Stimulated activated naive CD8-positive, alpha-beta T cell treated with anti-CD3 and anti-CD28 coated beads, Interleukin-15, amount 100 ng/mL, for 72 hours (primary cell): ENCODE results near the gene GSE1.
A peak's percentile ranks its signal among the peaks of the same experiment; 100 is the strongest.
"Not testable (repeated sequence)": the region's sequence is repeated elsewhere in the genome, so short reads cannot be mapped to it uniquely, and the experiment has no call there.

ENCODE experiments used
- ATAC-seq: fragments of 150-1000 bp; cut with Tn5 transposase; 2 replicates; pipeline ENCODE4 v1.10.0; 2021; ENCODE audit warnings: mild to moderate bottlenecking, moderate library complexity
- DNase-seq, 2 donors: peaks; one replicate each; pipeline ENCODE4 v3.0.0; 2021 to 2022
- H3K27ac Mint-ChIP-seq, 2 donors: one replicate each; pipeline ENCODE4 v1.8.0; 2022; ENCODE audit warnings: mild to moderate bottlenecking in 2 of 2, mixed read lengths in 2 of 2, moderate library complexity in 2 of 2
- H3K27me3 Mint-ChIP-seq: one replicate; pipeline ENCODE4 v1.8.0; 2022; ENCODE audit warnings: mixed read lengths
- H3K4me1 Mint-ChIP-seq: one replicate; pipeline ENCODE4 v1.8.0; 2022; ENCODE audit warnings: mild to moderate bottlenecking, mixed read lengths
- H3K4me3 Mint-ChIP-seq, 2 donors: one replicate each; pipeline ENCODE4 v1.8.0; 2022; ENCODE audit warnings: mild to moderate bottlenecking in 2 of 2, mixed read lengths in 2 of 2, moderate library complexity in 1 of 2
- H3K9me3 Mint-ChIP-seq, 2 donors: one replicate each; pipeline ENCODE4 v1.8.0; 2022; ENCODE audit warnings: mixed read lengths in 2 of 2

The GSE1 gene

DNA sequence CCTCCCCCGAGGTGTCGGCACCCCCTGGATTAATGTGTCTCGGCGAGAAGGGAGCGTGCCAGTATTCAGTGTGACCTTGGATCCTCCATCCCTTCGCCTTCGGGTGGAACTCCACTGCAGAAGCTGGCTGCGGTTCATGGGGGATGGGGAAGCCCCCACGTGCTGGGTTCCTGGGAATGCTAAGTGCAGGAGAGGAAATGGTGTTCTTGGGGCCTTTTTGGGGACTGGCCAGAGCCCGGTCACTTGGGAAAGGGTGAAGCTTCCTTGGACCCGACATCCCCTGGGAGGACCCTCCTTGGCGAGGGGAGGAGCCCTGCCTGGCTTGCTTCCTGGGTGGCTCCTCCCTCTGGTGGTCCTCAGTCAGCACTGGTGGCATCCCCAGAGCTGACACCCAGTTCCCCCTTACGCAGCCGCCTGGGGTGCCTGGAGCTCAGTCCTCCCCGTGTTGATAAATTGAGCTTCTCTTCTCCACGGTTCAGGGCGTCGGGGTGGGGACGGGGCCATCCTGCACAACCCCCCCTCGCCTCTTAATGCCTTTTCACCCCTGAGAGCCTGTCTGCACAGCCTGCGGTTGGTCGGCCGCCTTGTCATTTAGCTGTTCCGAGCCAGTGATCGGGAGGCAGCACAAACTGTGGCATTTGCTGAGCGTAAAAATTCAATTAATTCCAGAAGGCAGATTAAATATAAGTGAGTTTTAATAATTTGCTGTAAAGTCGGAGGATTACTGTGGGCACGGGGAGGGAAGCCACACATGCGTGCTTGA lies 30.7 kb upstream of the GSE1 start:
- Mint-ChIP-seq H3K4me3 (peak overlapping the region in 1 of 2 donors; percentile 66), H3K27ac (peak overlapping the region; percentile 75 to 94), H3K4me1 (peaks cover 72% of the 10 kb centered on the region), H3K9me3 (no peaks in the 10 kb centered on the region), H3K27me3 (no peaks in the 10 kb centered on the region)
- no peak for DNase-seq
- no peak for ATAC-seq

- ATAC-seq (peak; percentile 85), DNase-seq (peak in 1 of 2 donors; percentile 30)
- peak overlapping the region; percentile 75 to 96 for H3K27ac Mint-ChIP-seq
- peaks cover 66% of the 10 kb centered on the region for H3K4me1 Mint-ChIP-seq
- H3K4me3 Mint-ChIP-seq: peak overlapping the region; percentile 52 to 74
- no peaks in the 10 kb centered on the region for H3K27me3 Mint-ChIP-seq
- H3K9me3 Mint-ChIP-seq: no peaks in the 10 kb centered on the region
Measured at GRCh38 chr16:85583491-85584181, 29.5 kb upstream of the GSE1 start.

DNA sequence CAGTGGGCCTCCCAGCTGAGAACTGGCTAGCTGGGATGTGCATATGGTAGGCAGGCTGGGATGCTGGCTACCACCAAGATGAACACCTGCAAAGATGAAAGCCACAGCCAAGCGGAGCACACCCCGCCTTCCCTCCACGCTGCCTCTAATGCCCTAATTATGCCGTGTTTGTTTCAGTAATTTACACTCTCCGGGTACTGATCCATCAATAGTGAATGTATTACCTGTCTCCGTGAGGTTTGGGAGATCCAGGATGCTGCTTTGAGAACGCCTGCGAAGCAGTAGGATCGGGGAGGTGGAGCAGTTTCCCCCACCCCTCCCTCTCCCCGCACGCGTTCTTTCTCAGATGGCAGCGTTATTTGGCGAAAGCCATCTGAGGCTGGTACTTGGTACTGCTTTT lies 28.9 kb upstream of the GSE1 start:
- H3K4me1 Mint-ChIP-seq: peaks cover 60% of the 10 kb centered on the region
- ATAC-seq (no peak), DNase-seq (no peak)
- H3K4me3 Mint-ChIP-seq: peak overlapping the region in 1 of 2 donors; percentile 52
- no peaks in the 10 kb centered on the region for H3K27me3 Mint-ChIP-seq
- H3K27ac Mint-ChIP-seq: peak overlapping the region; percentile 75 to 96
- H3K9me3 Mint-ChIP-seq: no peaks in the 10 kb centered on the region

DNA sequence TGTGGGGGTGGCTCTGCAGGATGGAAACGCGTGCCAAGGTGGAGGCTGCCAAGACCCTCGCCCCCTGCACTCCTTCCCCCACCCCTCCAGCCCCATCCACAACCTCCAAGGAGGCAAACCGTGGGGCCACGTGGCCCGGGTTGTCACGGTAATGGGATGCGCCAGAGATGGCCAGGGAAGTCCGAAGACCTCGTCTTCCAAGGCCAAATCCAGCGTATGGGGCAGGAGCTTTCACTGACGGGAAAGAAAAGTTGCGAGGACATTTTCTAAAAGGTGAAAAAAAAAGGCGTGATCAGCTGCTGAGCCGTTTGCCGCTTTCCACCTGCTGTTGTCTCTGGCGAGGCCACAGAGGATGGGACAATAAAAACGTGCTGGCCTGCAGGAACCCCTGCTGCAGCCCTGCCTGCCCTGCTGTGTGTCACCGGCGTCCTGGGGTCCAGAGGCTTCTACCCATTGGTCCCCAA lies 28.3 kb upstream of the GSE1 start:
- DNase-seq (no peak), ATAC-seq (no peak)
- Mint-ChIP-seq H3K4me1 (peaks cover 54% of the 10 kb centered on the region), H3K27ac (peak overlapping the region in 1 of 2 donors; percentile 75), H3K27me3 (no peaks in the 10 kb centered on the region), H3K4me3 (no peak overlapping the region), H3K9me3 (no peaks in the 10 kb centered on the region)

GRCh38 chr16:85585711-85586110 lies 27.4 kb upstream of the GSE1 start:
- no peaks in the 10 kb centered on the region for H3K9me3 Mint-ChIP-seq
- ATAC-seq: no peak
- peaks cover 45% of the 10 kb centered on the region for H3K4me1 Mint-ChIP-seq
- no peak for DNase-seq
- H3K27me3 Mint-ChIP-seq: no peaks in the 10 kb centered on the region
- H3K4me3 Mint-ChIP-seq: no peak overlapping the region
- no peak overlapping the region for H3K27ac Mint-ChIP-seq

GRCh38 chr16:85586380-85587104 lies 26.6 kb upstream of the GSE1 start:
- no peak overlapping the region for H3K4me3 Mint-ChIP-seq
- no peaks in the 10 kb centered on the region for H3K27me3 Mint-ChIP-seq
- no peak for DNase-seq
- ATAC-seq: no peak
- H3K9me3 Mint-ChIP-seq: no peaks in the 10 kb centered on the region
- peaks cover 38% of the 10 kb centered on the region for H3K4me1 Mint-ChIP-seq
- H3K27ac Mint-ChIP-seq: no peak overlapping the region

DNA sequence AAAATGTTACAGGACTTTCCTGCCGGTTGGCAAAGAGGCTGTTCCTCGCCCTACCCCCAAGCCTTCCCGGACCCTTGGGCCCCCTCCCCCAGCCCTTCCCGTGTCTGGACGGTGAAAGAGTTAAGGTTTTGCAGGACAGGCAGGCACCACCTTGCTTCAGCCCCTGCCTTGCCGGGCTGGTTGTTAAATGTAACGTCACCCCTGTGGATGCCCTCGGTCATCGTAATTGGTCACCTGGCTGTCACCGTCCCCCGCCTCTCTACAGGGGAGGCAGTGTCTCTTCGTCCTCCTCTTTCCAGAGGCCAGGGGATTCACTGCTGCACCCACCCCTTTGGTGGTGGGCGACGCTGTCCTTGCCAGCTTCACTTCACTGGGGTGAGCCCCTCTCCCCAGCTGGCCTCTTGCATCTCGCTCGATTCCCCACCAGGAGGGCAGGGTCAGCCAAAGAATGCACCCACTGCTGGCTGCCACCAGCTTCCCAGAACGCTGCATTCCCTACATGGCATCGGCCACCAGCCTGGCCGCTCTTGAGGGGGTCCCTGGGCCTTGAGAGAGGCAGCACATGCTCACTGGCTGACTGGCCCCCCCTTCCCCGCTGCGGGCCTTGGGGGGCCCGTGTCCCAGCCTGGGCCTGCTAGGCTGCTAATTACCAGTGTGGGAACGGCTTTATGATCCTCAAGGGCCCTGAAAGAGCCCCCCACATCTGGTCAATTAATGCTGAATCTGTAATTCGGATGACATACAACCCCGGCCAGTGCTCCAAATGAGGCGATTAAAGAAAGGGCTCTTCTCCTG lies 25.2 kb upstream of the GSE1 start:
- no peak for DNase-seq
- ATAC-seq: no peak
- H3K27ac Mint-ChIP-seq: no peak overlapping the region
- peaks cover 35% of the 10 kb centered on the region for H3K4me1 Mint-ChIP-seq
- no peaks in the 10 kb centered on the region for H3K9me3 Mint-ChIP-seq
- H3K4me3 Mint-ChIP-seq: no peak overlapping the region
- no peaks in the 10 kb centered on the region for H3K27me3 Mint-ChIP-seq

DNA sequence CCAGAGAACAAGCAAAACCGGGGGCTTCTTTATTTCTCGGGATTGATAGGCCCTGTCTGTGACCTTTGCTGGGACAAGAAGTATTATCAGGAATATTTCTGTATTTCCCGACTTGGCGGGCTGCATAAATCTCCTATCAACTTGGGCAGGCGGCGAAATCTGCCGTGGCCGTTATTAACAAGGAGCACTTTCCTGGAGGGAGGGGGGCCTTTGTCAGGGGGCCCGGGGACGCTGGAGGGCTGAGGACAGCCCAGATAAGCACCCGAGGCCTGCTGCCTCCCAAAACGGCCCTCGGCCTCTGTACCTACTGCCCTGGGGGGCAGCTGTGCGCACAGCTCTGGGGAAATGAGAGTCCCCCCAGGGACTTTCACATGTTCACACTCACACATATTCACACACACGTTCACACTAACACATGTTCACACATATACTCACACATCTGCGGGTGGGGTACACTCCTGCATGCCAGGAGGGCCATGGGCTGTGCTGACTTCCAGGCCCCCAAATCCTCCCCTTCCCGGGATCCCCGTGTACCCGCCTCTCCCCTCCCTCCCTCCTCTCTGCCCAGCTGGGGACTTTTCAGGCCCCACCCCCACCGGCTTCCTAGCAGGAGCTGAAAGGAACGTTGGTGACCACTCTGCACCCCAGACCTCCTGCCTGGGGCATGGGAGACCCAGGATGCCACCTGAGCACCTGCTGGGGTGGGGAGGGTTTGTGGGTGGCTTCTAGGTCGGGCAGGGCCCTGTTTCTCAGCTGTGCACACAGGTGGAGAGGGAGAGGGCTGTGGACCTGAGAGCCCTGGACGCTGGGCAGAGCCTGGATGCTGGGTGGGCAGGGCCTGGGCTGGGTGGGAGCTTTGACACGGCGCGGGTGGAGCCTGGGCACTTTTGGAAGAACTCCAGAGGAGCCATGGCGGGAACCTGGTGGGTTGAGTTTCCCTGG lies 24.3 kb upstream of the GSE1 start:
- Mint-ChIP-seq H3K27ac (no peak overlapping the region), H3K27me3 (no peaks in the 10 kb centered on the region), H3K9me3 (no peaks in the 10 kb centered on the region), H3K4me1 (peaks cover 26% of the 10 kb centered on the region), H3K4me3 (no peak overlapping the region)
- DNase-seq (no peak), ATAC-seq (no peak)

- ATAC-seq (no peak), DNase-seq (no peak)
- Mint-ChIP-seq H3K27me3 (no peaks in the 10 kb centered on the region), H3K9me3 (no peaks in the 10 kb centered on the region), H3K4me1 (peaks cover 26% of the 10 kb centered on the region), H3K4me3 (no peak overlapping the region), H3K27ac (no peak overlapping the region)
Measured at GRCh38 chr16:85589688-85590505, 23.2 kb upstream of the GSE1 start.

- ATAC-seq (no peak), DNase-seq (no peak)
- H3K4me3 Mint-ChIP-seq: no peak overlapping the region
- peaks cover 26% of the 10 kb centered on the region for H3K4me1 Mint-ChIP-seq
- H3K27me3 Mint-ChIP-seq: no peaks in the 10 kb centered on the region
- H3K27ac Mint-ChIP-seq: no peak overlapping the region
- H3K9me3 Mint-ChIP-seq: no peaks in the 10 kb centered on the region
Measured at GRCh38 chr16:85590506-85590832, 22.7 kb upstream of the GSE1 start.

DNA sequence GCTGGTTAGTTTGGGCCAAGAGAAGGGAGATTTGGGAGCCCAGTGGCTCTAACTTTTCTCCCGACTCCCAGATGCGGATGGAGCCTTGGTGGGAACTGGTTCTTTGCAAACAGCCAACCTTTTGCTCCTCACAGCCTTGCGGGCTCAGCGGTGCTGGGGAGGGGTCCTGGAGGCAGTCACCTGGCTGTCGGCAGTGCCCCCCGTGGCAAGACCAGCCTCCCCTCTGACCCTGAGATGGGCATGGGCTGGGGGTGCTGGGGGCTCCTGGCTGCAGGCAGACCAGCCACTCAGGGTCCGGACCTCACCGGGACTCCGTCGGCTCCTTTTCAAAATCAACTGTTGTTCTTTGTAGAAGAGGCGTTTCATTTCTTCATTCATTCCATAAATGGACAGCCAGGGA lies 21.7 kb upstream of the GSE1 start:
- no peak overlapping the region for H3K27ac Mint-ChIP-seq
- no peak for ATAC-seq
- DNase-seq: no peak
- peaks cover 32% of the 10 kb centered on the region for H3K4me1 Mint-ChIP-seq
- no peaks in the 10 kb centered on the region for H3K9me3 Mint-ChIP-seq
- H3K27me3 Mint-ChIP-seq: no peaks in the 10 kb centered on the region
- no peak overlapping the region for H3K4me3 Mint-ChIP-seq

DNA sequence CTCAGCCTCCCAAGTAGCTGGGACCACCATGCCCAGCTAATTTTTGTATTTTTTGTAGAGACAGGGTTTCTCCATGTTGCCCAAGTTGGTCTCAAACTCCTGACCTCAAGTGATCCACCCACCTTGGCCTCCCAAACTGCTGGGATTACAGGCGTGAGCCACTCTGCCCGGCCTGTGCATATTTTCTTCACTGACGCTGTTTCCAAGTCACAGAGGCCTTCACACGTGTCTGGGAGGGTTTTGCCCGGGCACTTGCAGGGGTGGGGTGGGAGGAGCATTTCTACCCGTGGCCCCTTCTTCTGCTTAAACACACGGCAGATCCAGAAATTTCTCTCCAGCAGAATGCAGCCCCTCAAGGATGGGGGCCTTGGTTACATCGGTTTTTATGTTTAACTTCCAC lies 20.8 kb upstream of the GSE1 start:
- not testable (repeated sequence) for ATAC-seq, H3K27me3 Mint-ChIP-seq, DNase-seq, H3K4me3 Mint-ChIP-seq, H3K27ac Mint-ChIP-seq, H3K9me3 Mint-ChIP-seq
- H3K4me1 Mint-ChIP-seq: peaks cover 32% of the 10 kb centered on the region

DNA sequence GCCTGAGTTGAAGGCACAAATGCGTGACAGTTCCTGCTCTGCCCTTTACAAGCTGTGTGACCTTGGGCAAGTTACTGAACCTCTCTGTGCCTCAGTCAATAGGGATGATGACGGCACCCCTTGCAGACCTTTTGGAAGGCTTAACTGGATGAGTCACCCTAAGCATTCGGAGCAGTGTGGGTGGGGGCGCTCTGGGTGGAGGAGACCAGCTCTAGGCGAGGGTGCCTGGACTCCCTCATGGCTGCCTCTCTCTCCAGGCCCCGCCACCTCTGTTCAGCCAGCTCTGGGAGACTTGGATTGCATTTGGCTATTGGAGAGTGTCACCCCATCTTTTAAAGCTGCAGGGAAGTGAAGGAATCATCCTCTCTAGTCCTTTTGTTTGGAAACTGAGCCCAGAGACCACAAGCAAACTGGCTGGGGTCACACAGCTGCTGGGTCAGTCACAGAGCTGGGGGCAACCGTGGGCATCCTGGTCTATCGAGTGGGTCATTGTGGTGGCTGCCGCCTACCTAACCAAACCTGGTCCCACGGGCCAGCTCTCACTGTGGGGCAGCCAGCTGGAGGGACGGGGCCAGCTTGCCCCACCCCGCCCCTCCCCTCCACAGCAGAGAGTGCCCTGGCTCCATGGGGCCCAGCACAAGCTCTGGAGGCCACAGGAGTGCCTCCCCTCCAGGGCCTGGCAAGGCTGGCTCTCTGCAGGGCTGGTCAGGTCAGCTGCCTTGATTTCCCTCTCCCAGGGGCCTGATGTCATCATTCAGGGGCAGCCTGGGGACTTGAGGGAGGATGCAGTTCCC lies 20.2 kb upstream of the GSE1 start:
- DNase-seq (no peak), ATAC-seq (peak; percentile 31)
- H3K9me3 Mint-ChIP-seq: no peaks in the 10 kb centered on the region
- H3K4me1 Mint-ChIP-seq: peaks cover 32% of the 10 kb centered on the region
- H3K27ac Mint-ChIP-seq: peak overlapping the region in 1 of 2 donors; percentile 14
- no peak overlapping the region for H3K4me3 Mint-ChIP-seq
- H3K27me3 Mint-ChIP-seq: no peaks in the 10 kb centered on the region
